Keratinocyte (primary cell): ENCODE measurements around the gene MLLT1. TPM values are rescaled to one million over a fixed set of nuclear protein-coding genes. Genes with fewer than 3 reads are reported as not detected.

Experiments used
- DNase-seq: peaks from one replicate; pipeline ENCODE4 v3.0.0-alpha.2; 2011; ENCODE audit warnings: low read depth, missing footprints, low spot score
- FAIRE-seq: peaks from 2 replicates; lab custom pipeline; 2011; peaks lifted over from hg19 to GRCh38; lab: Jason Lieb, UNC
- H2AFZ ChIP-seq: 2 replicates; pipeline ENCODE4 v1.6.0; 2012; ENCODE audit warnings: low read length, control low read depth, inconsistent platforms; ENCODE audit not compliant: control insufficient read depth
- H3K27ac ChIP-seq: 2 replicates; pipeline ENCODE4 v1.5.1; 2011; ENCODE audit warnings: low read length; ENCODE audit not compliant: control insufficient read depth, insufficient read depth
- H3K27me3 ChIP-seq: 3 replicates; pipeline ENCODE4 v1.6.0; 2011; ENCODE audit warnings: low read length; ENCODE audit not compliant: control insufficient read depth, insufficient read depth; ENCODE audit errors: extremely low read depth
- H3K36me3 ChIP-seq, 2 experiments: 2 replicates in 1 of 2; 3 replicates in 1 of 2; pipeline ENCODE4 v1.5.1; 2011; ENCODE audit warnings: low read length in 2 of 2, mild to moderate bottlenecking in 1 of 2; ENCODE audit not compliant: control insufficient read depth in 2 of 2, insufficient read depth in 2 of 2; ENCODE audit errors: extremely low read depth in 1 of 2
- H3K4me1 ChIP-seq: 3 replicates; pipeline ENCODE4 v1.5.1; 2011; ENCODE audit warnings: low read length; ENCODE audit not compliant: control insufficient read depth, insufficient read depth; ENCODE audit errors: extremely low read depth
- H3K4me2 ChIP-seq: 3 replicates; pipeline ENCODE4 v1.6.0; 2011; ENCODE audit warnings: low read depth, low read length; ENCODE audit not compliant: control insufficient read depth, insufficient read depth; ENCODE audit errors: extremely low read depth
- H3K4me3 ChIP-seq, 3 experiments: fragments of 200-600 bp in 1 of 3; sonication (generic) in 1 of 3; 2 replicates in 2 of 3; 3 replicates in 1 of 3; pipeline ENCODE4 v1.5.1; 2011 to 2016; ENCODE audit warnings: low read length in 3 of 3, mild to moderate bottlenecking in 3 of 3, control low read depth in 2 of 3, inconsistent platforms in 1 of 3, low read depth in 1 of 3, mixed read lengths in 1 of 3, mixed run types in 1 of 3, moderate library complexity in 1 of 3; ENCODE audit not compliant: control insufficient read depth in 2 of 3, insufficient read depth in 2 of 3; ENCODE audit errors: extremely low read depth in 1 of 3
- H3K79me2 ChIP-seq: 2 replicates; pipeline ENCODE4 v1.6.0; 2012; ENCODE audit warnings: low read length; ENCODE audit not compliant: control insufficient read depth, insufficient read depth
- H3K9ac ChIP-seq: 3 replicates; pipeline ENCODE4 v1.6.0; 2011; ENCODE audit warnings: low read length; ENCODE audit not compliant: control insufficient read depth, insufficient read depth; ENCODE audit errors: extremely low read depth
- H3K9me1 ChIP-seq: 3 replicates; pipeline ENCODE4 v1.6.0; 2011; ENCODE audit warnings: low read length; ENCODE audit not compliant: control insufficient read depth, insufficient read depth; ENCODE audit errors: extremely low read depth
- H3K9me3 ChIP-seq: 2 replicates; pipeline ENCODE4 v1.5.1; 2012; ENCODE audit warnings: low read depth, low read length; ENCODE audit not compliant: control insufficient read depth
- H4K20me1 ChIP-seq: 3 replicates; pipeline ENCODE4 v1.6.0; 2011; ENCODE audit warnings: low read length; ENCODE audit not compliant: control insufficient read depth, insufficient read depth; ENCODE audit errors: extremely low read depth
- EZH2 ChIP-seq: IDR thresholded peaks from one replicate; pipeline ENCODE4 v1.6.1; 2012; ENCODE audit warnings: inconsistent platforms, mild to moderate bottlenecking, low read length, moderate library complexity
- dilution Hi-C: fragments of 300-500 bp; cut with MboI; formaldehyde crosslinking; loops from one replicate; pipeline ENCODE4 v1.7.0; 2020; ENCODE audit warnings: low sequenced_read_pairs; ENCODE audit not compliant: extremely low pct_ligation_motif_present
- polyA plus RNA-seq, 5 experiments: library from polyadenylated mRNA; depleted of rRNA in 3 of 5; stranded (reverse) in 3 of 5; stranded (forward) in 1 of 5; unstranded in 1 of 5; fragments of >200 nt; gene quantifications; 1 replicate in 1 of 5; 2 replicates in 3 of 5; 3 replicates in 1 of 5; pipeline versions ENCODE4 v1.2.1 to v1.2.3, GENCODE V29; 2011 to 2012; ENCODE audit warnings: missing spikeins in 2 of 5, low read depth in 1 of 5, low replicate concordance in 1 of 5
- TF ChIP-seq, protein P1 (sequence below), 3 experiments: IDR thresholded peaks in 1 of 3; conservative IDR thresholded peaks in 1 of 3; optimal IDR thresholded peaks in 1 of 3; 2 replicates in 2 of 3; 3 replicates in 1 of 3; pipeline versions ENCODE3 to v1.5.1; 2011; ENCODE audit warnings: low read length in 3 of 3, mild to moderate bottlenecking in 3 of 3, moderate library complexity in 2 of 3, control low read depth in 1 of 3, inconsistent platforms in 1 of 3; ENCODE audit not compliant: insufficient read depth in 2 of 3; ENCODE audit errors: extremely low read depth in 1 of 3

The MLLT1 gene
- polyA plus RNA-seq, 1 donor (not counting 4 experiments of a cell fraction or from before 2014, with no cell fraction given): 8.3 TPM

DNA sequence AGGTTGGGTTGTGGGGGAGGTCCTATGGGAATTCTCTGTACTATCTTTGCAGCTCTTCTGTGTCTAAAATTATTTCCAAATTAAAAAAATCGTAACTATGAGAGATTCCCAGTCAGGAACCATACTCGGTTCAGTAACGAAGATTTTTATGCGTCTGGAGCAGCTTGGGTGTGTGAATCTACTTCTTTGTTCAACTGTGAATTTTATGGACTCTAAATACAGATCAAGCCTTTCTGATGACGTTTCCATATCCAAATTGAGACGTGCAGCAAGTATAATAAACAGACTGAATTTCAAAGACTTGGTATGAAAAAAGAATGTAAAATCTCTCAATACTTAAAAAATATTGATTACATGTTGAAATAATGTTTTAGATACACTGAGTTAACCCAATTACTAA lies 30.9 kb downstream of the MLLT1 start:
- Histone ChIP-seq H3K4me3 (no peak overlapping the region), H3K9me3 (no peaks in the 10 kb centered on the region), H3K27ac (no peak overlapping the region), H3K79me2 (peaks cover 69% of the 10 kb centered on the region), H3K27me3 (no peaks in the 10 kb centered on the region), H3K36me3 (peaks cover 0 to 5% of the 10 kb centered on the region in 2 experiments), H3K9ac (no peak overlapping the region), H2AFZ (no peak overlapping the region), H3K4me1 (peaks cover 7% of the 10 kb centered on the region), H3K9me1 (peaks cover 3% of the 10 kb centered on the region), H4K20me1 (peaks cover 9% of the 10 kb centered on the region), H3K4me2 (no peak overlapping the region)
- FAIRE-seq (no peak), DNase-seq (no peak)
- dilution Hi-C loops: no loop called here
- TF ChIP-seq EZH2: no peak
- TF ChIP-seq, protein P1, sequence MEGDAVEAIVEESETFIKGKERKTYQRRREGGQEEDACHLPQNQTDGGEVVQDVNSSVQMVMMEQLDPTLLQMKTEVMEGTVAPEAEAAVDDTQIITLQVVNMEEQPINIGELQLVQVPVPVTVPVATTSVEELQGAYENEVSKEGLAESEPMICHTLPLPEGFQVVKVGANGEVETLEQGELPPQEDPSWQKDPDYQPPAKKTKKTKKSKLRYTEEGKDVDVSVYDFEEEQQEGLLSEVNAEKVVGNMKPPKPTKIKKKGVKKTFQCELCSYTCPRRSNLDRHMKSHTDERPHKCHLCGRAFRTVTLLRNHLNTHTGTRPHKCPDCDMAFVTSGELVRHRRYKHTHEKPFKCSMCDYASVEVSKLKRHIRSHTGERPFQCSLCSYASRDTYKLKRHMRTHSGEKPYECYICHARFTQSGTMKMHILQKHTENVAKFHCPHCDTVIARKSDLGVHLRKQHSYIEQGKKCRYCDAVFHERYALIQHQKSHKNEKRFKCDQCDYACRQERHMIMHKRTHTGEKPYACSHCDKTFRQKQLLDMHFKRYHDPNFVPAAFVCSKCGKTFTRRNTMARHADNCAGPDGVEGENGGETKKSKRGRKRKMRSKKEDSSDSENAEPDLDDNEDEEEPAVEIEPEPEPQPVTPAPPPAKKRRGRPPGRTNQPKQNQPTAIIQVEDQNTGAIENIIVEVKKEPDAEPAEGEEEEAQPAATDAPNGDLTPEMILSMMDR (optimal IDR thresholded peaks at IDR 0.05 in 1 of 3, IDR thresholded peaks at IDR 0.05 in 1 of 3, conservative IDR thresholded peaks at IDR 0.05 in 1 of 3; ENCODE audit: extremely low read depth in 1 of 3, insufficient read depth in 2 of 3, low read length in 3 of 3): no peak

DNA sequence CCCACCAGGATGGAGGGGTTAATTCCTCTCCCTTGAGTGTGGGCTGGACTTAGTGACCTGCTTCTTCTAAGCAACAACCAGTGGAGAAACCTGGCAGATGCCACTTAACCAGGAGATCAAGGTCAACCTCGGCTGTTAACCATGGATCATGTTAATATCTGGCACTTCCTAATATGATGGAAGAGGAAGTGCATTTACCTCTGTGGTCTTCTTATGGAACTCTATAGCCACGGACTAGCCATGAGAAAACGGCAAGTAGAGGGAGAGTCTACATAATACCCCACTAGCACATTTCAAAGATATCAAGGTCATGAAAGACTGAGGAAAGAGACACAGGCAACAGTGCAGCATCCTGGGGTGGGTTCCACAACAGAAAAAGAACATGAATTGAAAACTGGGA lies 31.4 kb downstream of the MLLT1 start:
- DNase-seq (no peak), FAIRE-seq (no peak)
- Histone ChIP-seq H3K4me3 (no peak overlapping the region), H3K27me3 (no peaks in the 10 kb centered on the region), H3K9me3 (no peaks in the 10 kb centered on the region), H4K20me1 (peaks cover 12% of the 10 kb centered on the region), H3K9me1 (peaks cover 3% of the 10 kb centered on the region), H2AFZ (no peak overlapping the region), H3K4me2 (no peak overlapping the region), H3K79me2 (peaks cover 68% of the 10 kb centered on the region), H3K9ac (no peak overlapping the region), H3K4me1 (peaks cover 7% of the 10 kb centered on the region), H3K36me3 (peaks cover 0 to 5% of the 10 kb centered on the region in 2 experiments), H3K27ac (no peak overlapping the region)
- dilution Hi-C loops: no loop called here
- TF ChIP-seq, protein P1 (optimal IDR thresholded peaks at IDR 0.05 in 1 of 3, IDR thresholded peaks at IDR 0.05 in 1 of 3, conservative IDR thresholded peaks at IDR 0.05 in 1 of 3; ENCODE audit: extremely low read depth in 1 of 3, insufficient read depth in 2 of 3, low read length in 3 of 3): no peak
- TF ChIP-seq EZH2: no peak
